RWPE2 (cell line): ENCODE data around the gene IP6K3.

Experiments
- ATAC-seq: fragments of 200-7000 bp; cut with Tn5 transposase; 3 replicates; pipeline ENCODE4 v1.9.1; 2021; ENCODE audit warnings: low read depth
- DNase-seq: peaks from one replicate; pipeline ENCODE4 v3.0.0-alpha.2; 2020; ENCODE audit warnings: low spot score
- H3K27ac ChIP-seq: fragments of 450-650 bp; 2 replicates; pipeline ENCODE4 v1.5.1; 2017; ENCODE audit warnings: mild to moderate bottlenecking; ENCODE audit not compliant: poor library complexity, severe bottlenecking
- H3K27me3 ChIP-seq: fragments of 250-450 bp; sonication (Bioruptor Pico); 2 replicates; pipeline ENCODE4 v1.5.1; 2021; ENCODE audit warnings: mild to moderate bottlenecking, moderate library complexity; ENCODE audit not compliant: insufficient read depth, poor library complexity, severe bottlenecking
- H3K36me3 ChIP-seq: fragments of 250-450 bp; sonication (Bioruptor Pico); 2 replicates; pipeline ENCODE4 v1.5.1; 2020; ENCODE audit warnings: low read depth, mild to moderate bottlenecking, moderate library complexity
- H3K4me1 ChIP-seq: fragments of 250-450 bp; sonication (Bioruptor Pico); 2 replicates; pipeline ENCODE4 v1.5.1; 2021; ENCODE audit warnings: mild to moderate bottlenecking, moderate library complexity; ENCODE audit not compliant: insufficient read depth, poor library complexity, severe bottlenecking
- H3K4me3 ChIP-seq: fragments of 250-450 bp; sonication (Bioruptor Pico); 2 replicates; pipeline ENCODE4 v1.5.1; 2021; ENCODE audit warnings: mild to moderate bottlenecking, moderate library complexity; ENCODE audit not compliant: severe bottlenecking
- H3K9me3 ChIP-seq: fragments of 250-450 bp; sonication (Bioruptor Pico); 2 replicates; pipeline ENCODE4 v1.5.1; 2021; ENCODE audit warnings: mild to moderate bottlenecking, moderate library complexity; ENCODE audit not compliant: severe bottlenecking
- TF ChIP-seq, protein P1 (sequence below): fragments of 450-650 bp; IDR thresholded peaks from one replicate; pipeline ENCODE4 v1.5.1; 2017; ENCODE audit warnings: mild to moderate bottlenecking, moderate library complexity; ENCODE audit not compliant: poor library complexity, severe bottlenecking

The IP6K3 gene

DNA sequence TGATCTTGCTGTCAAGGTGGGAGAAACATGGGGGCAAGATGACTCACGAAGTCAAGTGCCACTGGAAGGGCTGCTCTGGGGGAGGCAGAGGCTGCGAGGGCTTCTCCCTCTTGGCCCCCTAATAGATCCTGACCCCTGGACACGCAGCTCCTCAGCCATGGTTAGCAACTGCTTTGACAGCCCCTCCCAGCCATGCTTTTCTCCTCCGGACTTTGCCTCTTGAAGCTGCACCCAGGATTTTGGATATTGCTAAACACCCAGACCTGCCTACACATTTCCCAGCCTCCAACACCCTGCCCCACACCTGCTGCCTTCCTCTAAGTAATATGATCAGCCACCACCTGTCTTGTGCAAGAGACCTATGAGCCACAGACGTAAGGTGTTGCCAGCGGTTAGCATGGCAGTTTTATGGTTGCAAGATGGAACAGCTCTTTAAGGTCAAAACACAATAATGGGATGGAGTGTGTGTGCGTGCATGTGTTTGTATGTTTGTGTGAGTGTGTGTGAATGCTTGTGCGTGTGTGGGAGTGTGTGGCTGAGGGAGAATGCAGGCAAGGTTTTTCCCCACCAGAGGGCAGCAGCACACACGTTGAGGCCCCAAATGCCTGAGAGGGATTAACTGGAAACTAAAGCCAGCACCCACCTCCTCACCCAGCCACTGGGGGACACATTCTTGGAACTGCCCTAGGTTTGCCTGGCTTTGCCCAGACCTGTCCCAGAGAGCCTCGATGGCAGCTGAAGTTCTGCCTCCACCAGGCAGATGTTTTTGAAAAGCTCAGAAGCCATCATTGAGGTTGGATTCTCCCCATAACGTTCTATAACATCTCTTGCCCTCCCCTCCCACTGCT is 2.5 kb downstream of the IP6K3 start:
- no peaks in the 10 kb centered on the region for H3K9me3 ChIP-seq

DNA sequence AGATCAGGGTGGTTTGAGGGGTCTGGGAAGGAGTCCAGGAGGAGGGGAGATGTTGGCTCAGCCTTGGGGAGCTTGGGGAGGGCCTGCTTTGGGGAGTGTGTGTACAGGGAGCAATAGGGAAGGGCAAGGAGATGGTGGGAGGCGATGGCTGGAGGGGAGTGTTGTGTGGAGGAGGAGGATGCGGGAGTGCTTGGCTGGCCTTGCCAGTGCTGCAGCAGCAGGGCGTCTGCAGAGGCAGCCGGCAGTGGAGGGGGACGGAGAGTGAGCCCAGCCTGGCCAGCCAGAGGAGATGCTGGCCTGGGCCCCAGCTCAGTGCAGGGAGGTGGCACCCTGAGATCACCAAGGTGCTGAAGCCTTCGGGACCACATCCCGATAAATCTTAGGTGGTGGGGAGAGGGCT is 3.9 kb downstream of the IP6K3 start:
- Histone ChIP-seq H3K27ac (no peak overlapping the region), H3K4me3 (no peak overlapping the region), H3K36me3 (no peaks in the 10 kb centered on the region), H3K27me3 (no peaks in the 10 kb centered on the region), H3K4me1 (peaks cover 30% of the 10 kb centered on the region), H3K9me3 (no peaks in the 10 kb centered on the region)
- DNase-seq, result no peak
- TF ChIP-seq, protein P1, sequence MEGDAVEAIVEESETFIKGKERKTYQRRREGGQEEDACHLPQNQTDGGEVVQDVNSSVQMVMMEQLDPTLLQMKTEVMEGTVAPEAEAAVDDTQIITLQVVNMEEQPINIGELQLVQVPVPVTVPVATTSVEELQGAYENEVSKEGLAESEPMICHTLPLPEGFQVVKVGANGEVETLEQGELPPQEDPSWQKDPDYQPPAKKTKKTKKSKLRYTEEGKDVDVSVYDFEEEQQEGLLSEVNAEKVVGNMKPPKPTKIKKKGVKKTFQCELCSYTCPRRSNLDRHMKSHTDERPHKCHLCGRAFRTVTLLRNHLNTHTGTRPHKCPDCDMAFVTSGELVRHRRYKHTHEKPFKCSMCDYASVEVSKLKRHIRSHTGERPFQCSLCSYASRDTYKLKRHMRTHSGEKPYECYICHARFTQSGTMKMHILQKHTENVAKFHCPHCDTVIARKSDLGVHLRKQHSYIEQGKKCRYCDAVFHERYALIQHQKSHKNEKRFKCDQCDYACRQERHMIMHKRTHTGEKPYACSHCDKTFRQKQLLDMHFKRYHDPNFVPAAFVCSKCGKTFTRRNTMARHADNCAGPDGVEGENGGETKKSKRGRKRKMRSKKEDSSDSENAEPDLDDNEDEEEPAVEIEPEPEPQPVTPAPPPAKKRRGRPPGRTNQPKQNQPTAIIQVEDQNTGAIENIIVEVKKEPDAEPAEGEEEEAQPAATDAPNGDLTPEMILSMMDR, result no peak
- ATAC-seq, result no peak

More for the DNA sequence above, 2.5 kb downstream of the IP6K3 start:
- DNase-seq, result no peak
- no peaks in the 10 kb centered on the region for H3K27me3 ChIP-seq
- H3K36me3 ChIP-seq, result no peaks in the 10 kb centered on the region
- no peak overlapping the region for H3K4me3 ChIP-seq
- TF ChIP-seq, protein P1, result peak; percentile 95
- H3K4me1 ChIP-seq, result peaks cover 30% of the 10 kb centered on the region
- H3K27ac ChIP-seq, result peak overlapping the region; percentile 39
- peak; percentile 92 for ATAC-seq

DNA sequence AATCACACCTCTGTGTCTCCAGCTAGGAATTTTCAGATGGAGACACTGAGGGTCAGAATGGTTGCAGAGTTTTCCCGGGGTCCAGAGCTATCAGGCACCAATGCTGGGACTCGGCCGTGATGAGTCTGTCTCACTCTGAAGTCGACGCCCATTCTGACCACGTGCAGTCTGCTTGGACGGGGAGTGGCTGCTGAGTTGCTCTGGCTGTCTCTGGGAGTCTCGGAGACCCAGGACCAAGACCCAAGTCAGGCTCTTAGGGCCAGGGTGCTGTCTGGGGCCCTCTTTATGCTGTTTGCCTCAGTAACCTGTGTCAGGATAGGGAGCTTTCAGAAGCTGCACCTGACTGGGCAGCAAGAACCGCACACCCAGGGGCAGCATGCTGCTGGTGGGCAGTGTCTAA is 4.6 kb downstream of the IP6K3 start:
- TF ChIP-seq, protein P1, result no peak
- DNase-seq (no peak), ATAC-seq (no peak)
- H3K9me3 ChIP-seq, result no peaks in the 10 kb centered on the region
- H3K4me1 ChIP-seq, result peaks cover 30% of the 10 kb centered on the region
- no peak overlapping the region for H3K4me3 ChIP-seq
- H3K36me3 ChIP-seq, result no peaks in the 10 kb centered on the region
- no peaks in the 10 kb centered on the region for H3K27me3 ChIP-seq
- H3K27ac ChIP-seq, result no peak overlapping the region

DNA sequence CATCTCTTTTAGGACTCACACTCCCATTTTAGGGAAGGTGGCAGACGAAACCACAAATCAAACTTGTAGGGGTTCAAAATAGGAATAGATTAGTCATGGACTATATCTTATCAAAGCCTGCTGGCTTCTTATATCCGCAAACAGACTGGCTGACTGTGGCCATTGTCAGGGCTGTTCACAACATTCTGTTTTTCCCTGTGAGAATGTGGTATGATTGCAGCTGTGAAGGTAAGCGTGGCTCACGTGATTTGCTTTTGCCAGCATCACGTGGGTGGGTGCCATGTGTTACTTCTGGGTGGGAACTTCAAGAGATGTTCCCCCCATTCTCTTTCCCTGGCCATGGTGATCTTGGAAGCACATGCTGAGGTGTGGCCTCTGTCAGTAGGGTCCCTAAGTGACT is 5.9 kb downstream of the IP6K3 start:
- no peak for ATAC-seq
- Histone ChIP-seq H3K4me1 (peaks cover 20% of the 10 kb centered on the region), H3K27ac (no peak overlapping the region), H3K27me3 (no peaks in the 10 kb centered on the region), H3K36me3 (no peaks in the 10 kb centered on the region), H3K4me3 (no peak overlapping the region), H3K9me3 (no peaks in the 10 kb centered on the region)
- TF ChIP-seq, protein P1, result no peak
- DNase-seq, result no peak

DNA sequence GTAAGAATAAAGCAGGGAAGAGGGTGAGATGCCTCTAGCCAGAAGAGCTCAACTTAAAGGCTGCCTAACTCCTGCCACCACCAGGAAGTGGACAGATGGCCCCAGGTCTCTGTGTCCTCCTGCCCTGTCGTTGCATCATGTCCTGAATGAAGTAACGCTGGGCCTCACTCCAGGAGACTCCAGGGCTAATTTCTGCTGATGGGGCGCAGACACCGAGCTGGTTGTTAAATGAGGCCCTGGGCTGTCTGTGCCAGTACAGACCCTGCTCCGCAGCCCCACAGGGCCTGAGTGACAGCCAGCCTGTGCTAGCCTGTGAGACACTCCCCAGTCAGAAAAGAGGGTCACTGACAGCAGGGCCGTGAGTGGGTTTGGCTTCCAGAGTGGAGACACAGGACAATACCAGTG is 6.5 kb downstream of the IP6K3 start:
- TF ChIP-seq, protein P1, result no peak
- Histone ChIP-seq H3K9me3 (no peaks in the 10 kb centered on the region), H3K27me3 (no peaks in the 10 kb centered on the region), H3K4me3 (no peak overlapping the region), H3K4me1 (peaks cover 15% of the 10 kb centered on the region), H3K27ac (no peak overlapping the region), H3K36me3 (no peaks in the 10 kb centered on the region)
- DNase-seq (no peak), ATAC-seq (no peak)
